H1 (cell line): Measurements from ENCODE around the gene SLC22A2. TPM values are rescaled to one million over a fixed set of nuclear protein-coding genes. Genes with fewer than 3 reads are reported as not detected.

Experiments
- CTCF ChIA-PET: fragments of 300-600 bp; sonication (Branson Sonifier 250); formaldehyde crosslinking; loops from one replicate; lab custom pipeline; 2021; ENCODE audit not compliant: partially characterized antibody; lab: Charles Lee
- POLR2A ChIA-PET: fragments of 300-600 bp; sonication (Branson Sonifier 250); formaldehyde crosslinking; loops from one replicate; lab custom pipeline; 2021; ENCODE audit warnings: inconsistent platforms; ENCODE audit not compliant: partially characterized antibody; lab: Charles Lee
- DNase-seq, 2 experiments: peaks; one replicate each; pipeline versions ENCODE4 v3.0.0 to v3.0.0-alpha.2; 2010 to 2022; ENCODE audit warnings: low spot score in 2 of 2, low read depth in 1 of 2, mixed read lengths in 1 of 2
- FAIRE-seq: peaks from 2 replicates; lab custom pipeline; 2011; peaks lifted over from hg19 to GRCh38; lab: Jason Lieb, UNC
- H2AFZ ChIP-seq: 2 replicates; pipeline ENCODE4 v1.8.1; 2012; ENCODE audit warnings: low read length, inconsistent platforms
- H2AK5ac ChIP-seq: 2 replicates; pipeline ENCODE4 v1.6.1; 2013; ENCODE audit warnings: low read depth, low read length
- H2BK120ac ChIP-seq: replicated peaks from 2 replicates; pipeline ENCODE3; 2013; ENCODE audit warnings: low read depth, low read length, inconsistent platforms
- H2BK12ac ChIP-seq: 2 replicates; pipeline ENCODE4 v1.6.1; 2013; ENCODE audit warnings: low read depth, low read length
- H2BK15ac ChIP-seq: 2 replicates; pipeline ENCODE4 v1.6.1; 2013; ENCODE audit warnings: low read length
- H2BK20ac ChIP-seq: 2 replicates; pipeline ENCODE4 v1.6.1; 2013; ENCODE audit warnings: low read length
- H2BK5ac ChIP-seq: 2 replicates; pipeline ENCODE4 v1.6.1; 2013; ENCODE audit warnings: low read depth, low read length
- H3K14ac ChIP-seq: 2 replicates; pipeline ENCODE4 v1.6.1; 2013; ENCODE audit warnings: inconsistent platforms; ENCODE audit not compliant: insufficient read length
- H3K18ac ChIP-seq: 2 replicates; pipeline ENCODE4 v1.6.1; 2013; ENCODE audit warnings: low read length; ENCODE audit errors: extremely low read depth
- H3K23ac ChIP-seq: 2 replicates; pipeline ENCODE4 v1.6.1; 2013; ENCODE audit warnings: inconsistent platforms; ENCODE audit not compliant: insufficient read length
- H3K23me2 ChIP-seq: 2 replicates; pipeline ENCODE4 v1.6.1; 2013; ENCODE audit warnings: low read depth, low read length
- H3K27ac ChIP-seq: 2 replicates; pipeline ENCODE4 v1.6.1; 2011; ENCODE audit warnings: low read depth, low read length, inconsistent platforms
- H3K27me3 ChIP-seq, 4 experiments: replicated peaks in 1 of 4; 1 replicate in 1 of 4; 2 replicates in 3 of 4; pipeline versions ENCODE4 v1.6.1 to v1.8.1; 2011 to 2013; ENCODE audit warnings: low read length in 3 of 4, mild to moderate bottlenecking in 3 of 4, inconsistent platforms in 2 of 4, mixed read lengths in 2 of 4, moderate library complexity in 1 of 4; ENCODE audit not compliant: control insufficient read depth in 3 of 4, insufficient read depth in 3 of 4; ENCODE audit errors: extremely low read depth in 1 of 4
- H3K36me3 ChIP-seq, 4 experiments: 2 replicates each; pipeline versions ENCODE4 v1.6.1 to v1.8.1; 2011 to 2013; ENCODE audit warnings: mild to moderate bottlenecking in 4 of 4, low read length in 3 of 4, moderate library complexity in 2 of 4, control low read depth in 1 of 4, inconsistent platforms in 1 of 4; ENCODE audit not compliant: insufficient read depth in 4 of 4, control insufficient read depth in 2 of 4
- H3K4ac ChIP-seq: replicated peaks from 2 replicates; pipeline ENCODE3; 2013; ENCODE audit warnings: low read length, low read depth, mixed read lengths, inconsistent platforms; ENCODE audit not compliant: insufficient read length
- H3K4me1 ChIP-seq, 4 experiments: replicated peaks in 1 of 4; 1 replicate in 1 of 4; 2 replicates in 3 of 4; pipeline versions ENCODE4 v1.6.1 to v1.8.1; 2011 to 2013; ENCODE audit warnings: low read length in 3 of 4, inconsistent platforms in 2 of 4, mixed read lengths in 1 of 4; ENCODE audit not compliant: insufficient read depth in 4 of 4, control insufficient read depth in 3 of 4
- H3K4me2 ChIP-seq, 2 experiments: 2 replicates each; pipeline versions ENCODE4 v1.6.1 to v1.8.1; 2011 to 2013; ENCODE audit warnings: low read depth in 2 of 2, low read length in 2 of 2, control low read depth in 1 of 2, inconsistent platforms in 1 of 2, mild to moderate bottlenecking in 1 of 2; ENCODE audit not compliant: insufficient read depth in 1 of 2
- H3K4me3 ChIP-seq, 4 experiments: fragments of 200-600, 300-600 bp in 1 of 4; sonication (generic), shearing (Covaris generic), sonication (Bioruptor Twin) in 1 of 4; 2 replicates each; pipeline versions ENCODE4 v1.5.1 to v1.8.1; 2011 to 2016; ENCODE audit warnings: low read length in 4 of 4, low read depth in 3 of 4, control low read depth in 2 of 4, inconsistent platforms in 2 of 4, mild to moderate bottlenecking in 2 of 4, mixed read lengths in 1 of 4, moderate library complexity in 1 of 4; ENCODE audit not compliant: insufficient read depth in 2 of 4; ENCODE audit errors: extremely low read depth in 1 of 4
- H3K56ac ChIP-seq: replicated peaks from 2 replicates; pipeline ENCODE3; 2013; ENCODE audit warnings: low read depth, mild to moderate bottlenecking, mixed read lengths, low read length, inconsistent platforms; ENCODE audit not compliant: insufficient read length
- H3K79me1 ChIP-seq: 2 replicates; pipeline ENCODE4 v1.6.1; 2013; ENCODE audit warnings: low read depth, low read length, control low read depth
- H3K79me2 ChIP-seq, 2 experiments: 2 replicates each; pipeline versions ENCODE4 v1.6.1 to v1.8.1; 2012 to 2013; ENCODE audit warnings: low read length in 2 of 2, mild to moderate bottlenecking in 2 of 2, inconsistent platforms in 1 of 2; ENCODE audit not compliant: insufficient read depth in 2 of 2, control insufficient read depth in 1 of 2
- H3K9ac ChIP-seq, 4 experiments: replicated peaks in 1 of 4; 1 replicate in 1 of 4; 2 replicates in 3 of 4; pipeline versions ENCODE4 v1.6.1 to v1.8.1; 2011 to 2013; ENCODE audit warnings: low read depth in 3 of 4, low read length in 3 of 4, control low read depth in 2 of 4, mild to moderate bottlenecking in 2 of 4, moderate library complexity in 2 of 4, inconsistent platforms in 1 of 4; ENCODE audit errors: extremely low read depth in 1 of 4
- H3K9me3 ChIP-seq, 2 experiments: 2 replicates each; pipeline versions ENCODE4 v1.6.1 to v1.8.1; 2012 to 2013; ENCODE audit warnings: mild to moderate bottlenecking in 2 of 2, moderate library complexity in 2 of 2, control low read depth in 1 of 2, inconsistent platforms in 1 of 2, low read depth in 1 of 2, low read length in 1 of 2, mixed read lengths in 1 of 2; ENCODE audit not compliant: insufficient read depth in 2 of 2
- H4K20me1 ChIP-seq, 2 experiments: replicated peaks in 1 of 2; 2 replicates each; pipeline versions ENCODE3 to v1.8.1; 2011 to 2013; ENCODE audit warnings: inconsistent platforms in 2 of 2, low read length in 2 of 2, mild to moderate bottlenecking in 1 of 2; ENCODE audit not compliant: insufficient read depth in 2 of 2, control insufficient read depth in 1 of 2
- H4K5ac ChIP-seq: 2 replicates; pipeline ENCODE4 v1.6.1; 2013; ENCODE audit warnings: low read length, low read depth, mixed read lengths, inconsistent platforms; ENCODE audit not compliant: insufficient read length
- H4K8ac ChIP-seq: 2 replicates; pipeline ENCODE4 v1.8.0; 2013; ENCODE audit warnings: mild to moderate bottlenecking, moderate library complexity, low read length, inconsistent platforms; ENCODE audit not compliant: insufficient read depth; ENCODE audit errors: extremely low read depth
- H4K91ac ChIP-seq: replicated peaks from 2 replicates; pipeline ENCODE3; 2013; ENCODE audit warnings: low read length, mixed read lengths, inconsistent platforms; ENCODE audit not compliant: insufficient read length
- BCL11A ChIP-seq, 2 experiments: IDR thresholded peaks; one replicate each; pipeline ENCODE4 v1.6.1; 2011; ENCODE audit warnings: low read depth in 2 of 2, low read length in 2 of 2, mild to moderate bottlenecking in 2 of 2
- BRCA1 ChIP-seq: IDR thresholded peaks from 2 replicates; pipeline ENCODE4 v1.6.1; 2012; ENCODE audit warnings: low read depth, low read length, improper control_type of control experiment
- CBX5 ChIP-seq: fragments of 300-800, 300-1000 bp; sonication (generic); IDR thresholded peaks from 2 replicates; pipeline ENCODE4 v1.7.1; 2016; ENCODE audit warnings: antibody characterized with exemption, low read length, low read depth
- CHD1 ChIP-seq: IDR thresholded peaks from 2 replicates; pipeline ENCODE4 v1.6.1; 2012; ENCODE audit warnings: low read depth, low read length, improper control_type of control experiment
- CTCF ChIP-seq, 3 experiments: IDR thresholded peaks; 1 replicate in 2 of 3; 2 replicates in 1 of 3; pipeline versions ENCODE4 v1.5.1 to v1.6.1; 2011; ENCODE audit warnings: low read length in 3 of 3, mild to moderate bottlenecking in 3 of 3, inconsistent platforms in 2 of 3, low read depth in 1 of 3, moderate library complexity in 1 of 3; ENCODE audit not compliant: insufficient read depth in 1 of 3; ENCODE audit errors: control extremely low read depth in 1 of 3
- JUND ChIP-seq: IDR thresholded peaks from 2 replicates; pipeline ENCODE4 v1.6.1; 2011; ENCODE audit warnings: mild to moderate bottlenecking, improper control_type of control experiment, low read length
- RFX5 ChIP-seq: IDR thresholded peaks from 2 replicates; pipeline ENCODE4 v1.6.1; 2011; ENCODE audit warnings: low read depth, low read length, improper control_type of control experiment, borderline replicate concordance
- SAP30 ChIP-seq: fragments of 300-600 bp; sonication (generic); IDR thresholded peaks from 2 replicates; pipeline ENCODE4 v1.7.1; 2012; ENCODE audit warnings: low read length, moderate library complexity, mild to moderate bottlenecking, inconsistent platforms; ENCODE audit not compliant: insufficient read depth, insufficient replicate concordance
- SIRT6 ChIP-seq: IDR thresholded peaks from one replicate; pipeline ENCODE4 v1.7.1; 2012; ENCODE audit warnings: low read length, inconsistent platforms
- SP4 ChIP-seq: IDR thresholded peaks from 2 replicates; pipeline ENCODE4 v1.6.1; 2012; ENCODE audit warnings: low read length, inconsistent platforms
- SRF ChIP-seq: IDR thresholded peaks from 2 replicates; pipeline ENCODE4 v1.6.1; 2011; ENCODE audit warnings: mild to moderate bottlenecking, low read depth, low read length, moderate library complexity
- TAF7 ChIP-seq: optimal IDR thresholded peaks from 2 replicates; pipeline ENCODE3; 2011; ENCODE audit warnings: low read depth, mild to moderate bottlenecking, inconsistent platforms, low read length, moderate library complexity, borderline replicate concordance
- TEAD4 ChIP-seq: IDR thresholded peaks from 2 replicates; pipeline ENCODE4 v1.6.1; 2012; ENCODE audit warnings: low read depth, low read length, inconsistent platforms, mixed read lengths
- WGBS, 2 experiments: shearing (Covaris generic) in 1 of 2; methylation state at CpG; one replicate each; pipeline versions ENCODE4 v1.1.6 to v1.1.7; 2013 to 2015; ENCODE audit warnings: low lambda C conversion rate in 2 of 2, mixed read lengths in 2 of 2, inconsistent platforms in 1 of 2, low coverage in 1 of 2, missing lambda C conversion rate in 1 of 2; ENCODE audit not compliant: insufficient replicate concordance in 2 of 2, insufficient coverage in 1 of 2, insufficient read length in 1 of 2; ENCODE audit errors: extremely low coverage in 1 of 2, missing lambda C conversion rate in 1 of 2; 5-methylcytosine and 5-hydroxymethylcytosine counted together
- polyA plus RNA-seq, 7 experiments: library from polyadenylated mRNA; depleted of rRNA in 3 of 7; stranded (reverse) in 5 of 7; unstranded in 2 of 7; fragments of >200 nt in 5 of 7; fragments of 200-250 nt in 2 of 7; gene quantifications; 1 replicate in 5 of 7; 2 replicates in 1 of 7; 4 replicates in 1 of 7; pipeline versions ENCODE4 v1.2.1 to v1.2.3, GENCODE V29; 2011 to 2013; ENCODE audit warnings: missing spikeins in 2 of 7, mixed read lengths in 2 of 7
- total RNA-seq: library from RNA; stranded (reverse); fragmentation: NEBNext Ultra II Directional; extraction: Animal tissue kit (Norgen Biotek cat#: 25700); gene quantifications from 2 replicates; pipeline ENCODE4 v1.2.1, GENCODE V29; 2021

The SLC22A2 gene
- total and polyA plus RNA-seq, 2 of the 8 experiments (the other 6 are each of a cell fraction or from before 2014, with no cell fraction given): 0.23 to 1.4 TPM

DNA sequence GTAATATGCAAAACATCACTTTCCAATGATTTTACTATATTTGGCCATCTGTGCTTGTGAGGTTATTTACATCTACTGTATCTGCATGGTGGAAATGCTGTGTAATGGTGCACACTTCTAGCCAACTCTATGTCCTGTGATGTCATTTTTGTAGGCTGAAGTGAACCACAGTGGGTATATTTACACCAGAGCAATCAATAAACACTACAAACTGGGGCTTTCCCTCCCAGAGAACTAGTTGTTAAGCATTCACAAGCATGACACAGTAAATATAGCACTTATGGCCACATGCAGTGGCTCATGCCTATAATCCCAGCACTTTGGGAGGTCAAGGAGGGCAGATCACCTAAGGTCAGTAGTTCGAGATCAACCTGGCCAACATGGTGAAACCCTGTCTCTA, 4.9 kb downstream of the SLC22A2 start:
- CTCF ChIA-PET: interaction anchor here (0.6 to 1.5 kb wide), 3 partner anchors 9 to 1429 kb away, joined by 5 to 8 read pairs (median 6); no protein-coding TSS in a partner anchor
- Histone ChIP-seq H3K9ac (no peak overlapping the region), H4K5ac (no peak overlapping the region), H3K14ac (no peak overlapping the region), H3K23me2 (no peaks in the 10 kb centered on the region), H4K8ac (no peak overlapping the region), H2AFZ (no peak overlapping the region), H2BK12ac (no peak overlapping the region), H2BK5ac (no peak overlapping the region), H3K9me3 (no peaks in the 10 kb centered on the region), H3K4ac (no peak overlapping the region), H3K18ac (no peak overlapping the region), H3K4me1 (peaks cover 0 to 26% (median 12%) of the 10 kb centered on the region in 4 experiments; a peak in 4 of 7 replicates), H3K23ac (no peak overlapping the region), H3K27me3 (peaks cover 0 to 3% (median 0%) of the 10 kb centered on the region in 4 experiments; a peak in 1 of 7 replicates), H3K79me2 (no peaks in the 10 kb centered on the region), H3K4me2 (no peak overlapping the region), H3K36me3 (no peaks in the 10 kb centered on the region), H4K20me1 (no peaks in the 10 kb centered on the region), H2BK120ac (no peak overlapping the region), H4K91ac (no peak overlapping the region), H3K4me3 (no peak overlapping the region), H2BK15ac (no peak overlapping the region), H2AK5ac (no peak overlapping the region), H3K79me1 (no peaks in the 10 kb centered on the region), H3K27ac (no peak overlapping the region), H3K56ac (no peak overlapping the region), H2BK20ac (no peak overlapping the region)
- POLR2A ChIA-PET: no interaction called here
- FAIRE-seq (no peak), DNase-seq (no peak)
- 69% methylated on average over 1 of the region's 1 CpG; no CpG with 5 or more reads in 1 of the 2 experiments for WGBS, 2 experiments
- no peak for TF ChIP-seq SIRT6
- TF ChIP-seq BCL11A (IDR thresholded peaks at IDR 0.05; ENCODE audit: low read depth in 2 of 2, low read length in 2 of 2): no peak
- TF ChIP-seq BRCA1: no peak
- no peak for TF ChIP-seq JUND
- TF ChIP-seq CBX5: no peak
- TF ChIP-seq SP4: no peak
- no peak for TF ChIP-seq CHD1
- no peak for TF ChIP-seq CTCF (IDR thresholded peaks at IDR 0.05; ENCODE audit: control extremely low read depth in 1 of 3, insufficient read depth in 1 of 3, low read depth in 1 of 3, low read length in 3 of 3)
- no peak for TF ChIP-seq SRF
- TF ChIP-seq TEAD4: no peak
- TF ChIP-seq RFX5: no peak
- TF ChIP-seq SAP30: no peak
- TF ChIP-seq TAF7: no peak
